Astrocyte of the cerebellum (primary cell): ENCODE results near the gene TECTA.

Source experiments
- DNase-seq: peaks from one replicate; pipeline ENCODE4 v3.0.0-alpha.2; 2011; ENCODE audit warnings: low read depth
- H3K4me3 ChIP-seq: 2 replicates; pipeline ENCODE4 v1.5.1; 2011; ENCODE audit warnings: mild to moderate bottlenecking, low read depth, low read length, moderate library complexity
- CTCF ChIP-seq: IDR thresholded peaks from 2 replicates; pipeline ENCODE4 v1.5.1; 2012; ENCODE audit warnings: low read length, low read depth, moderate library complexity, mild to moderate bottlenecking; ENCODE audit errors: missing control alignments
- in situ Hi-C: cut with HindIII; loops from 2 replicates; pipeline ENCODE4 v1.10.0; 2017; ENCODE audit warnings: low sequenced_read_pairs

Gene TECTA

GRCh38 chr11:121100943-121101342, at the start of gene TECTA:
Gene TECTA (plus strand): TSS chr11:121101243. CDS start chr11:121102666, 1,423 bp downstream.
- no peak for TF ChIP-seq CTCF
- in situ Hi-C loops: no loop called here
- no peak for DNase-seq
- no peak within 1 kb of the TSS for H3K4me3 ChIP-seq

- in situ Hi-C loops: no loop called here
- TF ChIP-seq CTCF: no peak
- no peak overlapping the region for H3K4me3 ChIP-seq
- DNase-seq: no peak
Measured at GRCh38 chr11:121053244-121053643, 47.8 kb upstream of the TECTA start.

GRCh38 chr11:121054266-121054665, 46.8 kb upstream of the TECTA start:
- no peak for DNase-seq
- no peak for TF ChIP-seq CTCF
- in situ Hi-C loops: no loop called here
- no peak overlapping the region for H3K4me3 ChIP-seq

- no peak for DNase-seq
- no peak for TF ChIP-seq CTCF
- no peak overlapping the region for H3K4me3 ChIP-seq
- in situ Hi-C loops: no loop called here
Measured at GRCh38 chr11:121055076-121055475, 46.0 kb upstream of the TECTA start.

- TF ChIP-seq CTCF: no peak
- no peak overlapping the region for H3K4me3 ChIP-seq
- in situ Hi-C loops: no loop called here
- no peak for DNase-seq
Measured at GRCh38 chr11:121057922-121058321, 43.1 kb upstream of the TECTA start.

GRCh38 chr11:121058941-121059340, 42.1 kb upstream of the TECTA start:
- TF ChIP-seq CTCF: no peak
- H3K4me3 ChIP-seq: no peak overlapping the region
- DNase-seq: no peak
- in situ Hi-C loops: no loop called here

- in situ Hi-C loops: no loop called here
- H3K4me3 ChIP-seq: no peak overlapping the region
Measured at GRCh38 chr11:121059605-121060004, 41.4 kb upstream of the TECTA start.

More at GRCh38 chr11:121059605-121060004, 41.4 kb upstream of the TECTA start:
- DNase-seq: no peak
- TF ChIP-seq CTCF: no peak
